ENCODE results near the gene SEPTIN12. TPM values are rescaled to one million over a fixed set of nuclear protein-coding genes. Genes with fewer than 3 reads are reported as not detected.

The SEPTIN12 gene, protein sequence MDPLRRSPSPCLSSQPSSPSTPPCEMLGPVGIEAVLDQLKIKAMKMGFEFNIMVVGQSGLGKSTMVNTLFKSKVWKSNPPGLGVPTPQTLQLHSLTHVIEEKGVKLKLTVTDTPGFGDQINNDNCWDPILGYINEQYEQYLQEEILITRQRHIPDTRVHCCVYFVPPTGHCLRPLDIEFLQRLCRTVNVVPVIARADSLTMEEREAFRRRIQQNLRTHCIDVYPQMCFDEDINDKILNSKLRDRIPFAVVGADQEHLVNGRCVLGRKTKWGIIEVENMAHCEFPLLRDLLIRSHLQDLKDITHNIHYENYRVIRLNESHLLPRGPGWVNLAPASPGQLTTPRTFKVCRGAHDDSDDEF
- total RNA-seq (2022; extraction: Qiagen RNA extraction; ENCODE audit: low read depth) = not detected in 5 replicates

DNA sequence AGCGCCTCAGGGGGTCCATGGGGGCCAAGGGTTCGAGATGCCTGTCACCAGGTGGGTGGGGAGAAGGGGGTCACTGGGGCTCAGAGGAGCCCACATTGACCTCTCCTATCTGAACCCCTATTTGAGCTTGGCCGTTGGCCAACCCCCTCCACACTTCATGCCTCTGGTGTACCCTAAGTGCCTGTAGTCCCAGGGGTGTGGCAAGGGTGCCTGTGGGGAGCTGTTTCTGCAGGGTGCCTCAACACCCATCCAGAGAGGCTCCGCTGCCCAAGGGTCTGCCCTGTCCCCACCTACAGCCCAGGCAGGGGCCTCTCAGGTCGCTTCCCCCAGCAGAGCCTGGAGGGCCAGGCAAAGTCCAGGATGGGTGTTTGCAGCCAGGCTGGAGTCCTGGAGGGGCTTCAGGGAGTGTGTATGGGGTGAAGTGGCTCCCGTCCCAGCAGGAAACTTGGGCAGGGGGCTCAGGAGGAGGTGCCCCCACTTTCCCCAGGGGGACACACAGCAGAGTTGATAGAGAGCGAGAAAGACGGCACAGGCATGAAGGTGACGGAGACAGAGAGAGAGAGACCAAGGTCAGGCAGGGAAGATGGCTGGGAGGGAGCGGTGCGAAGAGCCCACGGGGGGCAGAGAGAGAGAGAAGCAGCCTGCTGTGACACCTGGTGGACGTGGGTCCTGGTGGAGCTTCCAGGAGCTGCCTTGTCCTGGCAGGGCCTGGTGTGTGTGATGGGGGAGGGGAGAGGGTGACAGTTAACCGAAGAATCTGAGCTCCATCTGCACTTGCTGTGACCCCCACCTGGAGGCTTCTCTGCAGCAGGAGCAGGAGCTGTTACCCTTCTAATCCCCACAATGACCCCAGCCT, at the start of gene SEPTIN12:
TSS of gene SEPTIN12 (minus strand) at position 719 of the 856 bp plus-strand sequence. CDS start at position 19, 700 bp downstream.

DNA sequence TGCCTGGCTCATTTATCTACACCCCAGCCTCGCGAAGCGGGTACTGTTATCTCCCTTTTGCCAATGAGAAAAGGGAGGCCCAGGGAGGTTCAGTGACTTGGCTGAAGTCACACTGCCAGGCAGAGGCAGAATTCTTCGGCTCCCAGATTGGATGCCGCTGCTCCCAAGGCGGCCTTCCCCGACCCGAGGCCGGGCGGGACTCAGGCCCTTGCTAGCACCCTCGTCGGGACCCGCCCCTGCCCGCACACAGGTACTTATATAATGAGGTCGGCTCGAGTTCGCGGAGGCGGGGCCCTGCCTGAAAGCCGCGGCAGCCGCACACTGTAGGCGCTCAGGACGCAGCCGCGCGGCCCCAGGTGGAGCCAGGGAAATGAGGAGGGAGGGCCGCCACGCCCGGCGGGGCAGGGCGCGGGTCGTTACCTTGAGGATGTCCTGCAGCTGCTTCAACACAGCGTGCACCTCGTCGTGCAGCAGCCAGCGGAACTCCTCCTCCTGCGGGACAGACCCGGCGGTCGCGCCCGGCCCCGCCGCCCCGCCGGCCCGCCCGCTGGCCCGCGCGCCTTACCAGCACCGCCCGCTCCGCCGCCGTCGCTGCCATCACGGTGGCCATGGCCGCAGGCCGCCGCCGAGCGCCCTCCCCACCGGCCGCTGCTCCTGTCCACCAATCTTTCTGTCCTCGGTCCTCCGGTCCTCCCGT, 14.0 kb upstream of the SEPTIN12 start, which contains the start of gene ROGDI:
TSS of gene ROGDI (minus strand) at position 672 of the 697 bp plus-strand sequence. CDS start at position 610, 62 bp downstream.

DNA sequence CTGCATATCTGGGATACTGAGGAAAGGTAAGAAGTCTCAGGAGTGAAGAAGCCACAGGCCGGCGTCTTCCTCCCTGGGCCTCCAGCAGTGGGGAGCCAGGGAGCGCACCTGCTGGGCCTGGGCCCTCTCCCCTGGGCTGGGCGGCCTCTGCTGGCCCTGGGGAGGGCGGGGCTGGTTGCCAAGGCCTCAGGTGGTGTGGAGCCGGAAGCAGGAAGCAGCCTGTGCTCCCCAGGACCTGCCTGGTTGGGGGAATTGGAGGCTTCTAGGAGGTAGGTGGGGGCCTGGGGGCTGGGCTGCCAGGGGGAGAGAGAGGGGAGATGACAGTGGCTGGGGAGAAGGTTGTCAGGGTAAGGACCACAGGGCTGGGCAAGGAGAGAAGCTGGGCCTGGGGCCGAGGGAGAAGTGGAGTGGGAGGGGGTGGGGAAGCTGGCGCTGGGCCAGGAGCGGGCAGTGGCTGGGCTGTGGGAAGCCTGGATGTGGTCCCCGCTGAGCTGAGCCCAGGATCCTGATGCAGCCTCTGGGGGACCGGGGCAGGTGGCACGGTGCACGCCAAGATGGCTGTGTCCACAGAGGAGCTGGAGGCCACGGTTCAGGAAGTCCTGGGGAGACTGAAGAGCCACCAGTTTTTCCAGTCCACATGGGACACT, 7.2 kb upstream of the SEPTIN12 start, which contains the start of gene SMIM22:
TSS of gene SMIM22 (plus strand) at position 189 of the 647 bp plus-strand sequence. CDS start at position 555, 366 bp downstream.

DNA sequence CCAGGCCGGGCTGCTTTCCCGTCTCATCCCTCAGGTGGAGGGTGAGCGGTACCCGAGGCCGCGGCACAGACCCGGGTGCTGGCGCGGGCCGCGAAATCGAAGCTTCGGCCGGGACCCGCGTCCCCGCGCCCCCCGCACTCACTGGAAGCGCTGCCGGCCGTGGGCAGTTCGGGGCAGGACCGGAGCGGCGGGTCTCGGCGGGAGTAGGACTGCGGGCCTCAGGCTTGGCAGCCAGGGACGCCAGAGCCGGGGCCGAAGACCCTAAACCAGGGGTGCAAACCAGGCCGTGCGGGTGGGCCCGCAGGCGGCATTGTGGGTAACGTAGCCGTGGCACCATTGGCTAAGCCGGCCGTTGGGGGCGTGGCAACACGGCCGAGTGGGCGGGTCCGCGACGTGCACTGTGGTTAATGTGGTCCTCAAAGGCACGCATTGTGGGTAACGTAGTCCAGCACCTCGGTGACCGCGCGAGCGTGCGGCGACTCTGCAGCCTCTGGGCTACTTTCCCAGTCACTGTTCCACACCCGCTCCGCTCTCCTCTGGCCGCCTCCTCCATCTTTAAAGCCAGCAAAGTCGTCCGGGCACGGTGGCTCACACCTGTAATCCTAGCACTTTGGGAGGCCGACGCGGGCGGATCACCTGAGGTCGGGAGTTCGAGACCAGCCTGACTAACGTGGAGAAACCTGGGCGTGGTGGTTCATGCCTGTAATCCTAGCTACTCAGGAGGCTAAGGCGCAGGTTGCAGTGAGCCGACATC, 21.1 kb downstream of the SEPTIN12 start, which contains the start of gene ZNF500:
TSS of gene ZNF500 (minus strand) at position 288 of the 754 bp plus-strand sequence. CDS start 1,184 bp downstream, outside the sequence.

DNA sequence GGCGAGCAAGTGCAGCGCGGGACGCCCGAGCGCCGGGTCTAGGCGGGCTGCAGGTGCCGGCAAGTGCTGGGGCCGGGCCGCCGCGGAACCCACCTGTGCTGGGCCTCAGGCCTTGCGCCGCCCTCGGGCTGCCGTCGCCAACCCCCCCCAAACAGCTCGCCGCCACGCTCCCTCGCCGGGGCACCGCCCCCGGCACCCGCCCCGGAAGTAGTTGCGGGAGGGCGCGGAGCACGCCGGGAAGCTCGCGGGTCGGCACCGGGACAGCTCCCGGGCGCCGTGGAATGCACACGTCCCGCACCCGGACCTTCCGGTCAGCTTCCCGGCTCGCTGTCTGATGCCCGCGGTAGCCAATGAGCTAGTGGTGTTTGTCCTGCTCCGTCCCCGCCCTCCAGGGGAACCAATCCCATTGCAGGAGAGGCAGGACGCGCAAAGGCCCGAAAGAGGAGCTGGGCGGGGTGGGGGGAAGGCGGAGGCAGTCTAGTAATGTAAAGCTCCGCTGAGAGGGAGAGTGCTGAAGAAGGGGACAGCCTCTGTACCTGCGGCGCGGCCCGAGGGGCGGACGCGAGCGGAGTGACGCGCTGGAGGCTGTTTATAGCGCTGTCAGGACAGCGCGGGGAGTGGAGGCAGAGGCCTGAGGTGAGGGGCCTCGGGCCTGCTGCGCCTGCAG, 53.9 kb downstream of the SEPTIN12 start, which contains the start of the genes ANKS3 and DNAAF8:
TSS of gene ANKS3 (minus strand) at position 209 of the 667 bp plus-strand sequence. CDS start 4,122 bp downstream, outside the sequence.
TSS of gene DNAAF8 (plus strand) at position 475 of the 667 bp plus-strand sequence. CDS start 1,978 bp downstream, outside the sequence.

Other genes with a start within 250 kb of the SEPTIN12 start
- 8.0 to 12.2 TPM (median 10.7 TPM) in 5 replicates for gene CDIP1, start 249.6 kb downstream of the SEPTIN12 start, total RNA-seq (2022; extraction: Qiagen RNA extraction; ENCODE audit: low read depth)
- not detected in 5 replicates for gene C16orf96, start 232.0 kb downstream of the SEPTIN12 start, total RNA-seq (2022; extraction: Qiagen RNA extraction; ENCODE audit: low read depth)
- gene UBALD1, start 173.5 kb downstream of the SEPTIN12 start, total RNA-seq (2022; extraction: Qiagen RNA extraction; ENCODE audit: low read depth) = 38.6 to 62.1 TPM (median 52.4 TPM) in 5 replicates
- gene MGRN1, start 163.5 kb downstream of the SEPTIN12 start, total RNA-seq (2022; extraction: Qiagen RNA extraction; ENCODE audit: low read depth) = 36.8 to 44.4 TPM (median 39.7 TPM) in 5 replicates
- gene NUDT16L1, start 94.8 kb downstream of the SEPTIN12 start, total RNA-seq (2022; extraction: Qiagen RNA extraction; ENCODE audit: low read depth) = 17.3 to 25.8 TPM (median 22.0 TPM) in 5 replicates
- 20.8 to 27.7 TPM (median 26.1 TPM) in 5 replicates for gene ANKS3, start 54.1 kb downstream of the SEPTIN12 start, total RNA-seq (2022; extraction: Qiagen RNA extraction; ENCODE audit: low read depth)
- 0.46 to 1.6 TPM (median 1.2 TPM) in 5 replicates for gene DNAAF8, start 53.8 kb downstream of the SEPTIN12 start, total RNA-seq (2022; extraction: Qiagen RNA extraction; ENCODE audit: low read depth)
- gene ZNF500, start 21.2 kb downstream of the SEPTIN12 start, total RNA-seq (2022; extraction: Qiagen RNA extraction; ENCODE audit: low read depth) = 7.6 to 9.8 TPM (median 8.7 TPM) in 5 replicates
- 0.38 TPM in 1 of 5 replicates, not detected in the others for gene SMIM22, start 7.0 kb upstream of the SEPTIN12 start, total RNA-seq (2022; extraction: Qiagen RNA extraction; ENCODE audit: low read depth)
- gene ROGDI, start 14.3 kb upstream of the SEPTIN12 start, total RNA-seq (2022; extraction: Qiagen RNA extraction; ENCODE audit: low read depth) = 8.9 to 16.1 TPM (median 12.1 TPM) in 5 replicates
- gene GLYR1, start 58.9 kb upstream of the SEPTIN12 start, total RNA-seq (2022; extraction: Qiagen RNA extraction; ENCODE audit: low read depth) = 37.2 to 47.5 TPM (median 43.6 TPM) in 5 replicates
- 26.9 to 31.5 TPM (median 30.2 TPM) in 5 replicates for gene UBN1, start 59.1 kb upstream of the SEPTIN12 start, total RNA-seq (2022; extraction: Qiagen RNA extraction; ENCODE audit: low read depth)
- 2.5 to 3.0 TPM (median 2.6 TPM) in 5 replicates for gene PPL, start 148.8 kb upstream of the SEPTIN12 start, total RNA-seq (2022; extraction: Qiagen RNA extraction; ENCODE audit: low read depth)
- 0.03 to 0.13 TPM (median 0.10 TPM) in 3 of 5 replicates, not detected in the others for gene SEC14L5, start 170.0 kb upstream of the SEPTIN12 start, total RNA-seq (2022; extraction: Qiagen RNA extraction; ENCODE audit: low read depth)
- 15.6 to 19.1 TPM (median 16.9 TPM) in 5 replicates for gene NAGPA, start 245.6 kb upstream of the SEPTIN12 start, total RNA-seq (2022; extraction: Qiagen RNA extraction; ENCODE audit: low read depth)

All from A549 treated with DMSO at 1 μM for 4 hours (cell line).